K562 (cell line): ENCODE data around the gene RHEBL1. TPM values are rescaled to one million over a fixed set of nuclear protein-coding genes. Genes with fewer than 3 reads are reported as not detected.

ENCODE experiments used
- DNMT1 ChIP-seq: fragments of 450-650 bp; IDR thresholded peaks from 2 replicates; pipeline ENCODE4 v1.6.1; 2016; ENCODE audit warnings: antibody characterized with exemption, mild to moderate bottlenecking
- FOXP1 ChIP-seq: sonication (generic); formaldehyde crosslinking; IDR thresholded peaks from 2 replicates; pipeline ENCODE4 v1.8.0; 2022; ENCODE audit warnings: mild to moderate bottlenecking, missing genetic modification reagents
- MAFF ChIP-seq: IDR thresholded peaks from 2 replicates; pipeline ENCODE4 v1.6.1; 2012; ENCODE audit warnings: low read length, improper control_type of control experiment
- PHB2 ChIP-seq: fragments of 450-650 bp; IDR thresholded peaks from 2 replicates; pipeline ENCODE4 v1.6.1; 2017; ENCODE audit warnings: low read depth
- SIX5 ChIP-seq, 2 experiments: IDR thresholded peaks; 2 replicates each; pipeline ENCODE4 v1.6.1; 2011; ENCODE audit warnings: low read length in 2 of 2, borderline replicate concordance in 1 of 2, low read depth in 1 of 2, mild to moderate bottlenecking in 1 of 2, moderate library complexity in 1 of 2; ENCODE audit not compliant: insufficient read depth in 1 of 2
- YY1 ChIP-seq, 3 experiments: IDR thresholded peaks; 2 replicates each; pipeline ENCODE4 v1.6.1; 2011; ENCODE audit warnings: low read length in 2 of 3, mild to moderate bottlenecking in 2 of 3, moderate library complexity in 2 of 3, borderline replicate concordance in 1 of 3, control low read depth in 1 of 3, low read depth in 1 of 3; ENCODE audit not compliant: insufficient read depth in 3 of 3, insufficient replicate concordance in 2 of 3, control insufficient read depth in 1 of 3, insufficient read length in 1 of 3; ENCODE audit errors: extremely low read depth in 1 of 3
- ZNF165 ChIP-seq: fragments of 250-450 bp; sonication (Bioruptor Pico); IDR thresholded peaks from 2 replicates; pipeline ENCODE4 v1.4.0; 2020; ENCODE audit warnings: borderline replicate concordance
- ZNF354B ChIP-seq: fragments of 250-450 bp; sonication (Bioruptor Pico); IDR thresholded peaks from 2 replicates; pipeline ENCODE4 v1.4.0; 2020
- polyA plus RNA-seq, 8 experiments: library from polyadenylated mRNA; depleted of rRNA in 4 of 8; stranded (reverse) in 5 of 8; unstranded in 3 of 8; fragments of >200 nt; fragmentation: Nextera tagmentation in 2 of 8; fragmentation: Illumina TruSeq in 1 of 8; extraction: Ambion mirVana in 2 of 8; extraction: Trizol in 1 of 8; gene quantifications; 2 replicates each; pipeline versions ENCODE4 v1.2.1 to v1.2.3, GENCODE V29; 2011 to 2014; ENCODE audit warnings: inconsistent platforms in 1 of 8, missing spikeins in 1 of 8
- total RNA-seq, 7 experiments: library from RNA; depleted of rRNA in 6 of 7; stranded (reverse); fragments of >200 nt in 6 of 7; fragmentation: Illumina TruSeq in 2 of 7; extraction: Trizol in 2 of 7; gene quantifications; 2 replicates each; pipeline versions ENCODE4 v1.2.1 to v1.2.3, GENCODE V29; 2011 to 2021; ENCODE audit warnings: low replicate concordance in 1 of 7
- TF ChIP-seq, protein P1 (sequence below): fragments of 200-600 bp; sonication (generic); IDR thresholded peaks from one replicate; pipeline ENCODE4 v1.6.1; 2012; ENCODE audit warnings: mild to moderate bottlenecking, low read depth, low read length, inconsistent platforms
- TF ChIP-seq, protein P2 (sequence below): IDR thresholded peaks from 2 replicates; pipeline ENCODE4 v1.6.1; 2011; ENCODE audit warnings: borderline replicate concordance, low read depth, mild to moderate bottlenecking, moderate library complexity, low read length; ENCODE audit not compliant: insufficient read depth, poor library complexity, severe bottlenecking

Gene RHEBL1
- total and polyA plus RNA-seq, 9 of the 15 experiments (the other 6 are each of a cell fraction or from before 2014, with no cell fraction given): 4.3 to 36.1 (median 8.2) TPM

DNA sequence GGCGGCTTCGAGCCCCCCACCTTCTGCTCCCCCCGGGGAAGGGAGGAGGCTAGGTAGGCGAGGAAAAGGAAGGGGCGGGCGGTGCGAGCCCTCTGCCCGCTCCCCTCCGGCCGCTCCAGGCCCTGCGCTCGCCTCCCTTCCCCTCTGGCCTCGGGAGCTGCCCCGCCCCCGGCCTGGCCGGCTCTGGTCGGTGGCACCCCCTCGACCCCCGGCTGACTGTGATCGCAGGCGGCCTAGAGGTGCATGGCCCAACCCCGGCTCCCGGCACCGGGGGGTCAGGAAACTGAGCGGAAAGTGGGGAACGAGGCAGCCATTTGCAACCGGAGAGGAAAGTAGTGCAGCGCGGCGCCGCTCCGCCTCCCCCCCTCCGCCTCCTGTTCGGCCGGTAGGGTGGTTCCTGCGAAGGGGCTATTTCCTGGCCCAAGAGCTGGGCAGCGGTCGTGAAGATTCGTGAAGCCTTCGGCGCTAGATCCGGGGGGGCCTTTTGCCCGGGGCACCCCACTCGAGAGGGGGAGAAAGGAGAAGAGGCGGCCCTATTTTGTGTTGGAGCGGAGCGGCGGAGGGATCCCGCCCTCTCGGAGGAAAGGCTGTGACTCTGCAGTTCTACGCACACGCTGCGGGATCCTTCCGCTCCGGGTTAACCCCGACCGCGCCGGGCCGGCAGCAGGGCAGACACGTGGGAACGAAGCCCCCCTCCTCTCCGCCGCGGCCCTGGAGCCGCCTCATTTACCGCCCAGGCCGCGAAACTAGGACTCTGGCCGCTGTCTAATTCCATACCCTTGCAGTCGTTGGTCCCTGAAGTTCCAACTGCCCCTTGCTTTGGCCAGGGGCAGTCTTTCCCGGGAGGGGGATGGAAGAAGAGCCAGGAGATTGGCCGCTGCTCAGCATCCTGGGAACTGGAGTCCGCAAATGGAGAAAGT is 9.3 kb downstream of the RHEBL1 start, which contains the start of gene KMT2D (continued):
- TF ChIP-seq PHB2: no peak
- TF ChIP-seq SIX5 (IDR thresholded peaks at IDR 0.05; ENCODE audit: borderline replicate concordance in 1 of 2, insufficient read depth in 1 of 2, low read depth in 1 of 2, low read length in 2 of 2): no peak; a peak in 3 of 4 replicates
- TF ChIP-seq, protein P1, sequence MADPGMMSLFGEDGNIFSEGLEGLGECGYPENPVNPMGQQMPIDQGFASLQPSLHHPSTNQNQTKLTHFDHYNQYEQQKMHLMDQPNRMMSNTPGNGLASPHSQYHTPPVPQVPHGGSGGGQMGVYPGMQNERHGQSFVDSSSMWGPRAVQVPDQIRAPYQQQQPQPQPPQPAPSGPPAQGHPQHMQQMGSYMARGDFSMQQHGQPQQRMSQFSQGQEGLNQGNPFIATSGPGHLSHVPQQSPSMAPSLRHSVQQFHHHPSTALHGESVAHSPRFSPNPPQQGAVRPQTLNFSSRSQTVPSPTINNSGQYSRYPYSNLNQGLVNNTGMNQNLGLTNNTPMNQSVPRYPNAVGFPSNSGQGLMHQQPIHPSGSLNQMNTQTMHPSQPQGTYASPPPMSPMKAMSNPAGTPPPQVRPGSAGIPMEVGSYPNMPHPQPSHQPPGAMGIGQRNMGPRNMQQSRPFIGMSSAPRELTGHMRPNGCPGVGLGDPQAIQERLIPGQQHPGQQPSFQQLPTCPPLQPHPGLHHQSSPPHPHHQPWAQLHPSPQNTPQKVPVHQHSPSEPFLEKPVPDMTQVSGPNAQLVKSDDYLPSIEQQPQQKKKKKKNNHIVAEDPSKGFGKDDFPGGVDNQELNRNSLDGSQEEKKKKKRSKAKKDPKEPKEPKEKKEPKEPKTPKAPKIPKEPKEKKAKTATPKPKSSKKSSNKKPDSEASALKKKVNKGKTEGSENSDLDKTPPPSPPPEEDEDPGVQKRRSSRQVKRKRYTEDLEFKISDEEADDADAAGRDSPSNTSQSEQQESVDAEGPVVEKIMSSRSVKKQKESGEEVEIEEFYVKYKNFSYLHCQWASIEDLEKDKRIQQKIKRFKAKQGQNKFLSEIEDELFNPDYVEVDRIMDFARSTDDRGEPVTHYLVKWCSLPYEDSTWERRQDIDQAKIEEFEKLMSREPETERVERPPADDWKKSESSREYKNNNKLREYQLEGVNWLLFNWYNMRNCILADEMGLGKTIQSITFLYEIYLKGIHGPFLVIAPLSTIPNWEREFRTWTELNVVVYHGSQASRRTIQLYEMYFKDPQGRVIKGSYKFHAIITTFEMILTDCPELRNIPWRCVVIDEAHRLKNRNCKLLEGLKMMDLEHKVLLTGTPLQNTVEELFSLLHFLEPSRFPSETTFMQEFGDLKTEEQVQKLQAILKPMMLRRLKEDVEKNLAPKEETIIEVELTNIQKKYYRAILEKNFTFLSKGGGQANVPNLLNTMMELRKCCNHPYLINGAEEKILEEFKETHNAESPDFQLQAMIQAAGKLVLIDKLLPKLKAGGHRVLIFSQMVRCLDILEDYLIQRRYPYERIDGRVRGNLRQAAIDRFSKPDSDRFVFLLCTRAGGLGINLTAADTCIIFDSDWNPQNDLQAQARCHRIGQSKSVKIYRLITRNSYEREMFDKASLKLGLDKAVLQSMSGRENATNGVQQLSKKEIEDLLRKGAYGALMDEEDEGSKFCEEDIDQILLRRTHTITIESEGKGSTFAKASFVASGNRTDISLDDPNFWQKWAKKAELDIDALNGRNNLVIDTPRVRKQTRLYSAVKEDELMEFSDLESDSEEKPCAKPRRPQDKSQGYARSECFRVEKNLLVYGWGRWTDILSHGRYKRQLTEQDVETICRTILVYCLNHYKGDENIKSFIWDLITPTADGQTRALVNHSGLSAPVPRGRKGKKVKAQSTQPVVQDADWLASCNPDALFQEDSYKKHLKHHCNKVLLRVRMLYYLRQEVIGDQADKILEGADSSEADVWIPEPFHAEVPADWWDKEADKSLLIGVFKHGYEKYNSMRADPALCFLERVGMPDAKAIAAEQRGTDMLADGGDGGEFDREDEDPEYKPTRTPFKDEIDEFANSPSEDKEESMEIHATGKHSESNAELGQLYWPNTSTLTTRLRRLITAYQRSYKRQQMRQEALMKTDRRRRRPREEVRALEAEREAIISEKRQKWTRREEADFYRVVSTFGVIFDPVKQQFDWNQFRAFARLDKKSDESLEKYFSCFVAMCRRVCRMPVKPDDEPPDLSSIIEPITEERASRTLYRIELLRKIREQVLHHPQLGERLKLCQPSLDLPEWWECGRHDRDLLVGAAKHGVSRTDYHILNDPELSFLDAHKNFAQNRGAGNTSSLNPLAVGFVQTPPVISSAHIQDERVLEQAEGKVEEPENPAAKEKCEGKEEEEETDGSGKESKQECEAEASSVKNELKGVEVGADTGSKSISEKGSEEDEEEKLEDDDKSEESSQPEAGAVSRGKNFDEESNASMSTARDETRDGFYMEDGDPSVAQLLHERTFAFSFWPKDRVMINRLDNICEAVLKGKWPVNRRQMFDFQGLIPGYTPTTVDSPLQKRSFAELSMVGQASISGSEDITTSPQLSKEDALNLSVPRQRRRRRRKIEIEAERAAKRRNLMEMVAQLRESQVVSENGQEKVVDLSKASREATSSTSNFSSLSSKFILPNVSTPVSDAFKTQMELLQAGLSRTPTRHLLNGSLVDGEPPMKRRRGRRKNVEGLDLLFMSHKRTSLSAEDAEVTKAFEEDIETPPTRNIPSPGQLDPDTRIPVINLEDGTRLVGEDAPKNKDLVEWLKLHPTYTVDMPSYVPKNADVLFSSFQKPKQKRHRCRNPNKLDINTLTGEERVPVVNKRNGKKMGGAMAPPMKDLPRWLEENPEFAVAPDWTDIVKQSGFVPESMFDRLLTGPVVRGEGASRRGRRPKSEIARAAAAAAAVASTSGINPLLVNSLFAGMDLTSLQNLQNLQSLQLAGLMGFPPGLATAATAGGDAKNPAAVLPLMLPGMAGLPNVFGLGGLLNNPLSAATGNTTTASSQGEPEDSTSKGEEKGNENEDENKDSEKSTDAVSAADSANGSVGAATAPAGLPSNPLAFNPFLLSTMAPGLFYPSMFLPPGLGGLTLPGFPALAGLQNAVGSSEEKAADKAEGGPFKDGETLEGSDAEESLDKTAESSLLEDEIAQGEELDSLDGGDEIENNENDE: no peak
- TF ChIP-seq FOXP1 (CRISPR knock-in tag): peak; percentile 83; the same call in 1 of the 2 replicates
- no peak for TF ChIP-seq ZNF354B (CRISPR knock-in tag)
- TF ChIP-seq ZNF165 (CRISPR knock-in tag): no peak
- peak; percentile 76 for TF ChIP-seq MAFF
- TF ChIP-seq, protein P2, sequence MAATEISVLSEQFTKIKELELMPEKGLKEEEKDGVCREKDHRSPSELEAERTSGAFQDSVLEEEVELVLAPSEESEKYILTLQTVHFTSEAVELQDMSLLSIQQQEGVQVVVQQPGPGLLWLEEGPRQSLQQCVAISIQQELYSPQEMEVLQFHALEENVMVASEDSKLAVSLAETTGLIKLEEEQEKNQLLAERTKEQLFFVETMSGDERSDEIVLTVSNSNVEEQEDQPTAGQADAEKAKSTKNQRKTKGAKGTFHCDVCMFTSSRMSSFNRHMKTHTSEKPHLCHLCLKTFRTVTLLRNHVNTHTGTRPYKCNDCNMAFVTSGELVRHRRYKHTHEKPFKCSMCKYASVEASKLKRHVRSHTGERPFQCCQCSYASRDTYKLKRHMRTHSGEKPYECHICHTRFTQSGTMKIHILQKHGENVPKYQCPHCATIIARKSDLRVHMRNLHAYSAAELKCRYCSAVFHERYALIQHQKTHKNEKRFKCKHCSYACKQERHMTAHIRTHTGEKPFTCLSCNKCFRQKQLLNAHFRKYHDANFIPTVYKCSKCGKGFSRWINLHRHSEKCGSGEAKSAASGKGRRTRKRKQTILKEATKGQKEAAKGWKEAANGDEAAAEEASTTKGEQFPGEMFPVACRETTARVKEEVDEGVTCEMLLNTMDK: no peak
- peak; percentile 71 to 93 (median 85) for TF ChIP-seq YY1 (IDR thresholded peaks at IDR 0.05; ENCODE audit: borderline replicate concordance in 1 of 3, control insufficient read depth in 1 of 3, extremely low read depth in 1 of 3, insufficient read depth in 3 of 3, insufficient read length in 1 of 3, insufficient replicate concordance in 2 of 3, low read depth in 1 of 3, low read length in 2 of 3)
- TF ChIP-seq DNMT1: no peak
